Keratinocyte (primary cell): ENCODE results near the gene CDKN3.

Experiments
- CTCF ChIP-seq, 3 experiments: IDR thresholded peaks in 1 of 3; conservative IDR thresholded peaks in 1 of 3; optimal IDR thresholded peaks in 1 of 3; 2 replicates in 2 of 3; 3 replicates in 1 of 3; pipeline versions ENCODE3 to v1.5.1; 2011; ENCODE audit warnings: low read length in 3 of 3, mild to moderate bottlenecking in 3 of 3, moderate library complexity in 2 of 3, control low read depth in 1 of 3, inconsistent platforms in 1 of 3; ENCODE audit not compliant: insufficient read depth in 2 of 3; ENCODE audit errors: extremely low read depth in 1 of 3
- EZH2 ChIP-seq: IDR thresholded peaks from one replicate; pipeline ENCODE4 v1.6.1; 2012; ENCODE audit warnings: inconsistent platforms, mild to moderate bottlenecking, low read length, moderate library complexity

- no peak for TF ChIP-seq CTCF (optimal IDR thresholded peaks at IDR 0.05 in 1 of 3, IDR thresholded peaks at IDR 0.05 in 1 of 3, conservative IDR thresholded peaks at IDR 0.05 in 1 of 3; ENCODE audit: extremely low read depth in 1 of 3, insufficient read depth in 2 of 3, low read length in 3 of 3)
- TF ChIP-seq EZH2 = no peak
These were observed 56.4 kb downstream of the CDKN3 start for GRCh38 chr14:54453252-54453651.
